Measurements from ENCODE around the gene FBXO11.
"Not testable (repeated sequence)": the region's sequence is repeated elsewhere in the genome, so short reads cannot be mapped to it uniquely, and the experiment has no call there.

GRCh38 chr2:47897191-47897882 is 9.0 kb downstream of the FBXO11 start:
- TF ChIP-seq, protein P1, sequence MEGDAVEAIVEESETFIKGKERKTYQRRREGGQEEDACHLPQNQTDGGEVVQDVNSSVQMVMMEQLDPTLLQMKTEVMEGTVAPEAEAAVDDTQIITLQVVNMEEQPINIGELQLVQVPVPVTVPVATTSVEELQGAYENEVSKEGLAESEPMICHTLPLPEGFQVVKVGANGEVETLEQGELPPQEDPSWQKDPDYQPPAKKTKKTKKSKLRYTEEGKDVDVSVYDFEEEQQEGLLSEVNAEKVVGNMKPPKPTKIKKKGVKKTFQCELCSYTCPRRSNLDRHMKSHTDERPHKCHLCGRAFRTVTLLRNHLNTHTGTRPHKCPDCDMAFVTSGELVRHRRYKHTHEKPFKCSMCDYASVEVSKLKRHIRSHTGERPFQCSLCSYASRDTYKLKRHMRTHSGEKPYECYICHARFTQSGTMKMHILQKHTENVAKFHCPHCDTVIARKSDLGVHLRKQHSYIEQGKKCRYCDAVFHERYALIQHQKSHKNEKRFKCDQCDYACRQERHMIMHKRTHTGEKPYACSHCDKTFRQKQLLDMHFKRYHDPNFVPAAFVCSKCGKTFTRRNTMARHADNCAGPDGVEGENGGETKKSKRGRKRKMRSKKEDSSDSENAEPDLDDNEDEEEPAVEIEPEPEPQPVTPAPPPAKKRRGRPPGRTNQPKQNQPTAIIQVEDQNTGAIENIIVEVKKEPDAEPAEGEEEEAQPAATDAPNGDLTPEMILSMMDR (IDR thresholded peaks at IDR 0.05 in 4 of 5, conservative IDR thresholded peaks at IDR 0.05 in 1 of 5), result not testable (repeated sequence)
- TF ChIP-seq POLR2A (IDR thresholded peaks at IDR 0.05), result not testable (repeated sequence)

All from gastrocnemius medialis (tissue), 4 donors.